GM12865 (cell line): Measurements from ENCODE around the gene NOTCH1.
"Not testable (repeated sequence)": the region's sequence is repeated elsewhere in the genome, so short reads cannot be mapped to it uniquely, and the experiment has no call there.

Experiments
- DNase-seq: peaks from one replicate; pipeline ENCODE4 v3.0.0; 2010; ENCODE audit warnings: low read depth
- H3K4me3 ChIP-seq: 2 replicates; pipeline ENCODE4 v1.5.1; 2011; ENCODE audit warnings: mild to moderate bottlenecking, low read depth, low read length, control low read depth
- TF ChIP-seq, protein P1 (sequence below): IDR thresholded peaks from 2 replicates; pipeline ENCODE4 v1.5.1; 2011; ENCODE audit warnings: low read length, control low read depth, low read depth, inconsistent platforms; ENCODE audit not compliant: insufficient read depth; ENCODE audit errors: missing control alignments

Gene NOTCH1

GRCh38 chr9:136561779-136562178 is 15.9 kb upstream of the NOTCH1 start:
- no peak for DNase-seq
- H3K4me3 ChIP-seq, result no peak overlapping the region
- TF ChIP-seq, protein P1, sequence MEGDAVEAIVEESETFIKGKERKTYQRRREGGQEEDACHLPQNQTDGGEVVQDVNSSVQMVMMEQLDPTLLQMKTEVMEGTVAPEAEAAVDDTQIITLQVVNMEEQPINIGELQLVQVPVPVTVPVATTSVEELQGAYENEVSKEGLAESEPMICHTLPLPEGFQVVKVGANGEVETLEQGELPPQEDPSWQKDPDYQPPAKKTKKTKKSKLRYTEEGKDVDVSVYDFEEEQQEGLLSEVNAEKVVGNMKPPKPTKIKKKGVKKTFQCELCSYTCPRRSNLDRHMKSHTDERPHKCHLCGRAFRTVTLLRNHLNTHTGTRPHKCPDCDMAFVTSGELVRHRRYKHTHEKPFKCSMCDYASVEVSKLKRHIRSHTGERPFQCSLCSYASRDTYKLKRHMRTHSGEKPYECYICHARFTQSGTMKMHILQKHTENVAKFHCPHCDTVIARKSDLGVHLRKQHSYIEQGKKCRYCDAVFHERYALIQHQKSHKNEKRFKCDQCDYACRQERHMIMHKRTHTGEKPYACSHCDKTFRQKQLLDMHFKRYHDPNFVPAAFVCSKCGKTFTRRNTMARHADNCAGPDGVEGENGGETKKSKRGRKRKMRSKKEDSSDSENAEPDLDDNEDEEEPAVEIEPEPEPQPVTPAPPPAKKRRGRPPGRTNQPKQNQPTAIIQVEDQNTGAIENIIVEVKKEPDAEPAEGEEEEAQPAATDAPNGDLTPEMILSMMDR, result no peak

DNA sequence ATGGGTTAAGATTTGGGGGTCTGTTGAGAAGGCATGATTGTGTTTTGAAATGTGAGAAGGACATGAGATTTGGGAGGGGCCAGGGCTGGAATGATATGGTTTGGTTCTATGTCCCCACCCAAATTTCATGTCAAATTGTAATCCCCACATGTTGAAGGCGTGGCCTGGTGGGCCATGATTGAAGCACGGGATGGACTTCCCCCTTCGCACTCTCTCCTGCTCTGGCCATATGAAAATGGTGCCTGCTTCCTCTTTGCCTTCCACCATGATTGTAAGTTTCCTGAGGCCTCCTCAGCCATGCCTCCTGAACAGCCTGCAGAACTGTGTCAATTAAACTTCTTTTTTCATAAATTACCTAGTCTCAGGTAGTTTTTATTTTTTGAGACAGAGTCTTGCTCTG is 14.7 kb upstream of the NOTCH1 start:
- H3K4me3 ChIP-seq, result no peak overlapping the region
- DNase-seq, result no peak
- TF ChIP-seq, protein P1, result no peak

- not testable (repeated sequence) for DNase-seq, H3K4me3 ChIP-seq
Observed at GRCh38 chr9:136559371-136559770, 13.5 kb upstream of the NOTCH1 start.

DNA sequence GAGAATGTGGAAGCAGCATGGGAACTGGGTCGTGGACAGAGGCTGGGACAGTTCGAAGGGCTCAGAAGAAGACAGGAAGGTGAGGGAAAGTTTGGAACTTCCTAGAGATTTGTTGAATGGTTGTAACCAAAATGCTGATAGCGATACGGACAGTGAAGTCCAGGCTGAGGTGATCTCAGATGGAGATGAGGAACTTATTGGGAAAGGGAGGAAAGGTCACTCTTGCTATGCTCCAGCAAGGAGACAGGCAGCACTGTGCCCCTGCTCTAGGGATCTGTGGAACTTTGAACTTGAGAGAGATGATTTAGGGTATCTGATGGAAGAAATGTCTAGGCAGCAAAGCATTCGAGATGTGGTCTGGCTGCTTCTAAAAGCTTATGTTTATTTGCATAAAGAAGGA is 13.0 kb upstream of the NOTCH1 start:
- H3K4me3 ChIP-seq, result not testable (repeated sequence)

DNA sequence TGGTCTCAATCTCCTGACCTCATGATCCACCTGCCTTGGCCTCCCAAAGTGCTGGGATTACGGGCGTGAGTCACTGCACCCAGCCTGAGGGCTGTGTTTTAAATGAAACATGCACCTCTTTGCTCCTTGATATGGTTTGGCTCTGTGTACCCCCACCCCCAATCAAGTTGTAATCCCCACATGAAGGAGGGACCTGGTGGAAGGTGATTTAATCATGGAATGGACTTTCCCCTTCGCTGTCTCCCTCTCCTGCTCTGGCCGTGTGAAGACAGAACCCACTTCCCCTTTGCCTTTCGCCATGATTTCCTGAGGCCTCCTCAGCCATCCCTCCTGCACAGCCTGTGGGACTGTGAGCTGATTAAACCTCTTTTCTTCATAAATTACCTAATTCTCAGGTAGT is 12.5 kb upstream of the NOTCH1 start:
- no peak for DNase-seq
- TF ChIP-seq, protein P1, result no peak
- H3K4me3 ChIP-seq, result no peak overlapping the region

More for the DNA sequence above, 13.0 kb upstream of the NOTCH1 start:
- DNase-seq, result not testable (repeated sequence)

DNA sequence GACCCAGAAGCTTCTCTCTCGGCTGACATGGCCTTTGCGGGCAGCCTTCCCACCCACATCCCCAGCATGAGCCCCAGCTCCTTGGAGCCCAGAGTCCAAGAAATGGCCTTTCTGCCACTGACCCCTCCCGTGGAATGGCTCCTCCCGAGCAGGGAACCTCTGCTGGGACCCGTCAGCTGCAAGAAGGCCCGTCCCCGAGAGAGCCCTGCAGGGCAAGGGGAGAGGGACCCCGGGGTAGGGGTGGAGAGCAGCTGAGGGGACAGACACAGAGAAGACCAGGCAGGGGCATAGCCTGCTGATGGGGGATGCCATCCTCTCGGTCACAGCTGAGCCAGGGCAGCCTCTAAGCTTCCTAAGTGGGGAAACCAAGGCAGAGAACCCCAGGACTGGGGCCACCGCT is 11.2 kb upstream of the NOTCH1 start:
- no peak overlapping the region for H3K4me3 ChIP-seq
- no peak for DNase-seq
- TF ChIP-seq, protein P1, result no peak

- TF ChIP-seq, protein P1, result no peak
- H3K4me3 ChIP-seq, result no peak overlapping the region
- no peak for DNase-seq
Observed at GRCh38 chr9:136556166-136556565, 10.3 kb upstream of the NOTCH1 start.

GRCh38 chr9:136554870-136555269 is 9.0 kb upstream of the NOTCH1 start:
- no peak overlapping the region for H3K4me3 ChIP-seq
- DNase-seq, result no peak

More at GRCh38 chr9:136554870-136555269, 9.0 kb upstream of the NOTCH1 start:
- TF ChIP-seq, protein P1, result no peak
